Thoracic aorta (tissue), 2 donors: ENCODE data around the gene DTNB. TPM values are rescaled to one million over a fixed set of nuclear protein-coding genes. Genes with fewer than 3 reads are reported as not detected.

ENCODE experiments used
- ATAC-seq: fragments of 150-250 bp; one replicate; pipeline ENCODE4 v1.8.0; 2017; ENCODE audit warnings: low read depth; ENCODE audit not compliant: insufficient number of reproducible peaks, low FRiP score
- DNase-seq: peaks from one replicate; pipeline ENCODE4 v3.0.0-alpha.2; 2020; ENCODE audit warnings: low spot score
- H3K27ac ChIP-seq, 2 donors: fragments of 200-600 bp; sonication (generic); 1 replicate in 1 of 2; 2 replicates in 1 of 2; pipeline ENCODE4 v1.5.1; 2016; ENCODE audit warnings: mild to moderate bottlenecking in 2 of 2, moderate library complexity in 2 of 2
- H3K27me3 ChIP-seq: fragments of 200-600 bp; sonication (generic); replicated peaks from 2 replicates; pipeline ENCODE4 v1.6.0; 2016; ENCODE audit warnings: mild to moderate bottlenecking; ENCODE audit not compliant: insufficient read depth
- H3K36me3 ChIP-seq: fragments of 200-600 bp; sonication (generic); one replicate; pipeline ENCODE4 v1.5.1; 2016
- H3K4me1 ChIP-seq, 2 donors: fragments of 200-600 bp; sonication (generic); 1 replicate in 1 of 2; 2 replicates in 1 of 2; pipeline versions ENCODE4 v1.5.1 to v1.6.0; 2016; ENCODE audit warnings: low read depth in 2 of 2, mild to moderate bottlenecking in 1 of 2; ENCODE audit not compliant: control insufficient read depth in 1 of 2
- H3K4me3 ChIP-seq: fragments of 200-600 bp; sonication (generic); 2 replicates; pipeline ENCODE4 v1.5.1; 2016; ENCODE audit warnings: mild to moderate bottlenecking
- H3K9me3 ChIP-seq: fragments of 200-600 bp; sonication (generic); 2 replicates; pipeline ENCODE4 v1.5.1; 2016
- CTCF ChIP-seq: fragments of 200-600 bp; sonication (generic); IDR thresholded peaks from one replicate; pipeline ENCODE4 v1.5.1; 2019; ENCODE audit warnings: antibody characterized with exemption
- total RNA-seq, 2 donors: library from RNA; depleted of rRNA; stranded (reverse); fragments of >200 nt; gene quantifications; one replicate each; pipeline versions ENCODE4 v1.1.0 to v1.2.3, GENCODE V29; 2016

Gene DTNB
- total RNA-seq, 2 donors from 2014 or later: 16.3 to 76.2 TPM

DNA sequence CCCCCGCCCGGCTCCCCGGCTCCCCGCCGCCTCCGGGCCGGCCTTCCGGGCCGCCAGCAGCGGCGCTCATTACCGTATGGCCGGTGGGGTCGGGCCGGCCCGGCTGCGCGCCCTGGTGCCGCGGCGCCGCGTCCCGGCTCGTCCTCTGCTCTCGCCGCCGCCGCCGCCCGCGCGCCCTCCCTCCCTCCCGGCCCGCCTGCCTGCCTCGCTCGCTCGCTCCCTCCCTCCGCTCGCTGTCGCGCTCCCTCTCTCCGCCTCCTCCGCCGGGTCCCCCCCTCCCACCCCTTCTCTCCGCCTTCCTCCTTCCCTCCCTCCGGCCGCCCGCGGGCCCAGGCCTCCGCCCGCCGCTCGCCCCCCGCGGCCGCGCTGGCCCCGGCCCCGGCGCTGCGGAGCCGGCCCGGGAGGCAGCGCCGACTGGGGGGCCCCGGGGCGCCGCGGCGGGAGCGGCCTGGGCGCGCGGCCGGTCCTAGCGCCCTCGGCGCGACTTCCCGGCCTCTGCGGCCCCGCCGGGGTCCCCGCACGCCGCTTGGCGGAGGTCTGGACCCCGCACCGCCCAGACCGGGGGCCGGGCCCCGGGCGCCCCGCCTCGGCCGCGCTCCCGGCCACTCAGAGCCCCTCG is 331.5 kb downstream of the DTNB start, which contains the start of gene DNMT3A:
DNMT3A (minus strand) TSS at position 173 of the 619 bp plus-strand sequence. CDS start 27,941 bp downstream, outside the sequence.
- DNase-seq (no peak), ATAC-seq (peak; percentile 68)
- peak within 1 kb of the TSS; percentile 83 for H3K4me3 ChIP-seq
- H3K4me1 ChIP-seq: peaks cover 16 to 35% of the 10 kb centered on the region in 2 donors
- H3K27me3 ChIP-seq: no peaks in the 10 kb centered on the region
- no peaks in the 10 kb centered on the region for H3K9me3 ChIP-seq
- H3K27ac ChIP-seq: peak within 1 kb of the TSS in 1 of 2 donors; percentile 48
- H3K36me3 ChIP-seq: no peaks in the 10 kb centered on the region
- TF ChIP-seq CTCF: no peak

- no peak for TF ChIP-seq CTCF
- no peaks in the 10 kb centered on the region for H3K9me3 ChIP-seq
- no peaks in the 10 kb centered on the region for H3K36me3 ChIP-seq
- H3K4me1 ChIP-seq: peaks cover 16 to 42% of the 10 kb centered on the region in 2 donors
- no peak overlapping the region for H3K27ac ChIP-seq
- H3K4me3 ChIP-seq: peak overlapping the region; percentile 83
- ATAC-seq (no peak), DNase-seq (no peak)
- no peaks in the 10 kb centered on the region for H3K27me3 ChIP-seq
Measured at GRCh38 chr2:25341011-25341727, 332.2 kb downstream of the DTNB start.

- ATAC-seq (no peak), DNase-seq (no peak)
- Histone ChIP-seq H3K36me3 (no peaks in the 10 kb centered on the region), H3K27me3 (no peaks in the 10 kb centered on the region), H3K27ac (peak overlapping the region; percentile 42 to 51), H3K9me3 (no peaks in the 10 kb centered on the region), H3K4me1 (peaks cover 16 to 50% of the 10 kb centered on the region in 2 donors), H3K4me3 (peak overlapping the region; percentile 83)
- no peak for TF ChIP-seq CTCF
Measured at GRCh38 chr2:25340181-25340921, 333.0 kb downstream of the DTNB start.

DNA sequence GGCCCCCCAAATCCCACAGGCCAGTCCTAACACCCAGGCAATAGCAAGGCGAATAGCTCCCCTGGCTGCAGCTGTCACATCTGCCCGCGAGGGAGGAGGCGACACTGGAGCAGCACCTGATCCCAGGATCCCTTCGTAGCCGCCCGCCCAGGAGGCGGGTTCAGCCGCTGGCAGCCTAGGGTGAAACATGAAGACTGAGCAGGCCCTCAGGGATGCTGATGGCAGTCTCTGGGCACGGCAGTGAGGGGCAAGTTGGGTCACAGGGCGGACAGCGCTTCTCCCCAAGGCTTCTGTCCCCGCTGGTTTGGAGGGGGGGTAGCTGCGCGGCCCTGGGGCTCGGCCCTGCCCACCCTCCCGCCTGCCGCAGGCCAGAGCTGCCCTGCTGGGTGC is 333.6 kb downstream of the DTNB start:
- Histone ChIP-seq H3K9me3 (no peaks in the 10 kb centered on the region), H3K36me3 (no peaks in the 10 kb centered on the region), H3K4me1 (peaks cover 16 to 51% of the 10 kb centered on the region in 2 donors), H3K27me3 (no peaks in the 10 kb centered on the region), H3K27ac (peak overlapping the region; percentile 42 to 51), H3K4me3 (peak overlapping the region; percentile 83)
- DNase-seq: no peak
- ATAC-seq: no peak
- no peak for TF ChIP-seq CTCF

DNA sequence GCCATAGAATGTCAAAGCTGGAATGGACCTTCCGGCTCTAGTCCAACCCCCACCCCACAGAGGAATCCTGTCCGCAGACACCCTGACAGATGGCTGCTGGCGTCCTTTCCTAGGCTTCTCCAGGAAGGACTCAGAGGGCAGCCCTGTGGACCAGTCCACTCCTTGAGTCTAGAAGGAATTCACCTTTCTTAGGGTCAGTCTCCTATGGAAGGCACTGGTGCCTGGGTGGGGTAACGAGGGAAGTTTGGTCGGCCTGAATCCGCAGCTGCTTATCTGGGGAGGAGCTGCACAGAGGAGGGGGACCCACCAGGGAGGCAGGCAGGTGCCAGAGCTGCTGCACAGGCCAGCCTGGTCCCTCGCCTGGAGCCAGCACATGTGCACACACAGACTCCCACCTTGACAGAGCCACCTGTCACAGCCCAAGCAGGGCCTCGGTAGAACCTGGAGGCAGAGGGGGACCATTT is 334.1 kb downstream of the DTNB start:
- H3K36me3 ChIP-seq: no peaks in the 10 kb centered on the region
- peaks cover 16 to 51% of the 10 kb centered on the region in 2 donors for H3K4me1 ChIP-seq
- ATAC-seq (no peak), DNase-seq (no peak)
- TF ChIP-seq CTCF: no peak
- H3K9me3 ChIP-seq: no peaks in the 10 kb centered on the region
- H3K4me3 ChIP-seq: peak overlapping the region; percentile 83
- H3K27ac ChIP-seq: peak overlapping the region; percentile 15 to 51
- no peaks in the 10 kb centered on the region for H3K27me3 ChIP-seq
